GM23248 (cell line): ENCODE data around the gene PARS2.

ENCODE experiments used
- EZH2 ChIP-seq: fragments of 200-600 bp; sonication (generic); IDR thresholded peaks from 2 replicates; pipeline ENCODE4 v1.6.1; 2018; ENCODE audit warnings: antibody characterized with exemption, mild to moderate bottlenecking; ENCODE audit not compliant: insufficient read depth, poor library complexity, severe bottlenecking
- EZH2phosphoT487 ChIP-seq: fragments of 200-600 bp; sonication (generic); IDR thresholded peaks from 2 replicates; pipeline ENCODE4 v1.6.1; 2018; ENCODE audit warnings: antibody characterized with exemption, moderate library complexity, mild to moderate bottlenecking, low read depth; ENCODE audit not compliant: insufficient read depth

DNA sequence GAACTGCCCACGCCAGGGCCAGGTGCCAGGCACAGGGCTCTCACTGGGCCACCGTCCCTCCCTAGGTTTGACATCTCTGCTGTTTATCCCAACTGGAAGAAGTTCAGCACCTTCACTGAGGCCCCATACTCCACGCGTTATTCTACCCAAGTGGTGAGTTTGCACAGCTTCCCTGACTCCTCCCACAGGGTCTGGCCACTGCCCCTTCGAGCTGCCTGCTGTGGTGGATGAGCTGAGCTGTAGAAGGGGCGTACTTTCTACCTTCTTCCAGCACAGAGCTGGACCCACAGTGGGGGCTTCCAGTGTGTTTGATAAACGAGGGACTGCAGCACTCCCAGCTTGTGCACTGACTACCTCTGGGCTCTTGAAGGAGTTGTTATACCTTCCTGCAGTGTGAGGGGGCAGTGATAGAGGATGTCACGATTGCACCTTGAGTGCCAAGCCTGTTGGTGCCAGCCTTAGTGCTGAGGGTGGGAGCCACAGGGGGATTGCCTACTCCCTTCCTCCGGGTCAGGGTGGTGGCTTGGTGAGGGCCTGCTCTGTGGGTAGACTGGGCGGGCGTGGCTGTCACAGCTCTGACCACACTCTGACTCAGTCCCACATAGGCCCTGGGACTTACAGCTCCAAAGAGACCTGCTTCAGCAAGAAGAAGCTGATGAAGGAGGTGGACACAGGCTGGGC lies 42.7 kb upstream of the PARS2 start:
- TF ChIP-seq EZH2 (no peak), EZH2phosphoT487 (no peak)
